Measurements from ENCODE around the gene ITPKA.

ITPKA gene

GRCh38 chr15:41501191-41501917, 7.7 kb downstream of the ITPKA start:
- H3K4me3 ChIP-seq (replicated peaks; ENCODE audit: insufficient read depth, low read length) = no peak overlapping the region
- no peak overlapping the region for H3K27ac ChIP-seq (replicated peaks)
- peaks cover 46% of the 10 kb centered on the region for H3K27me3 ChIP-seq (ENCODE audit: insufficient read depth, poor library complexity, severe bottlenecking)
- TF ChIP-seq, protein P1, sequence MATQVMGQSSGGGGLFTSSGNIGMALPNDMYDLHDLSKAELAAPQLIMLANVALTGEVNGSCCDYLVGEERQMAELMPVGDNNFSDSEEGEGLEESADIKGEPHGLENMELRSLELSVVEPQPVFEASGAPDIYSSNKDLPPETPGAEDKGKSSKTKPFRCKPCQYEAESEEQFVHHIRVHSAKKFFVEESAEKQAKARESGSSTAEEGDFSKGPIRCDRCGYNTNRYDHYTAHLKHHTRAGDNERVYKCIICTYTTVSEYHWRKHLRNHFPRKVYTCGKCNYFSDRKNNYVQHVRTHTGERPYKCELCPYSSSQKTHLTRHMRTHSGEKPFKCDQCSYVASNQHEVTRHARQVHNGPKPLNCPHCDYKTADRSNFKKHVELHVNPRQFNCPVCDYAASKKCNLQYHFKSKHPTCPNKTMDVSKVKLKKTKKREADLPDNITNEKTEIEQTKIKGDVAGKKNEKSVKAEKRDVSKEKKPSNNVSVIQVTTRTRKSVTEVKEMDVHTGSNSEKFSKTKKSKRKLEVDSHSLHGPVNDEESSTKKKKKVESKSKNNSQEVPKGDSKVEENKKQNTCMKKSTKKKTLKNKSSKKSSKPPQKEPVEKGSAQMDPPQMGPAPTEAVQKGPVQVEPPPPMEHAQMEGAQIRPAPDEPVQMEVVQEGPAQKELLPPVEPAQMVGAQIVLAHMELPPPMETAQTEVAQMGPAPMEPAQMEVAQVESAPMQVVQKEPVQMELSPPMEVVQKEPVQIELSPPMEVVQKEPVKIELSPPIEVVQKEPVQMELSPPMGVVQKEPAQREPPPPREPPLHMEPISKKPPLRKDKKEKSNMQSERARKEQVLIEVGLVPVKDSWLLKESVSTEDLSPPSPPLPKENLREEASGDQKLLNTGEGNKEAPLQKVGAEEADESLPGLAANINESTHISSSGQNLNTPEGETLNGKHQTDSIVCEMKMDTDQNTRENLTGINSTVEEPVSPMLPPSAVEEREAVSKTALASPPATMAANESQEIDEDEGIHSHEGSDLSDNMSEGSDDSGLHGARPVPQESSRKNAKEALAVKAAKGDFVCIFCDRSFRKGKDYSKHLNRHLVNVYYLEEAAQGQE (IDR thresholded peaks at IDR 0.05; ENCODE audit: insufficient replicate concordance, low read depth) = no peak
- TF ChIP-seq POLR2AphosphoS5 (IDR thresholded peaks at IDR 0.05; ENCODE audit: low read depth) (no peak), SPI1 (IDR thresholded peaks at IDR 0.05; ENCODE audit: borderline replicate concordance, low read depth) (no peak), GABPA (IDR thresholded peaks at IDR 0.05; ENCODE audit: low read depth) (no peak)
- TF ChIP-seq, protein P2, sequence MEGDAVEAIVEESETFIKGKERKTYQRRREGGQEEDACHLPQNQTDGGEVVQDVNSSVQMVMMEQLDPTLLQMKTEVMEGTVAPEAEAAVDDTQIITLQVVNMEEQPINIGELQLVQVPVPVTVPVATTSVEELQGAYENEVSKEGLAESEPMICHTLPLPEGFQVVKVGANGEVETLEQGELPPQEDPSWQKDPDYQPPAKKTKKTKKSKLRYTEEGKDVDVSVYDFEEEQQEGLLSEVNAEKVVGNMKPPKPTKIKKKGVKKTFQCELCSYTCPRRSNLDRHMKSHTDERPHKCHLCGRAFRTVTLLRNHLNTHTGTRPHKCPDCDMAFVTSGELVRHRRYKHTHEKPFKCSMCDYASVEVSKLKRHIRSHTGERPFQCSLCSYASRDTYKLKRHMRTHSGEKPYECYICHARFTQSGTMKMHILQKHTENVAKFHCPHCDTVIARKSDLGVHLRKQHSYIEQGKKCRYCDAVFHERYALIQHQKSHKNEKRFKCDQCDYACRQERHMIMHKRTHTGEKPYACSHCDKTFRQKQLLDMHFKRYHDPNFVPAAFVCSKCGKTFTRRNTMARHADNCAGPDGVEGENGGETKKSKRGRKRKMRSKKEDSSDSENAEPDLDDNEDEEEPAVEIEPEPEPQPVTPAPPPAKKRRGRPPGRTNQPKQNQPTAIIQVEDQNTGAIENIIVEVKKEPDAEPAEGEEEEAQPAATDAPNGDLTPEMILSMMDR (IDR thresholded peaks at IDR 0.05; ENCODE audit: insufficient read depth, low read length) = no peak
- no peak for DNase-seq (ENCODE audit: low read depth in 1 of 2, low spot score in 1 of 2)

DNA sequence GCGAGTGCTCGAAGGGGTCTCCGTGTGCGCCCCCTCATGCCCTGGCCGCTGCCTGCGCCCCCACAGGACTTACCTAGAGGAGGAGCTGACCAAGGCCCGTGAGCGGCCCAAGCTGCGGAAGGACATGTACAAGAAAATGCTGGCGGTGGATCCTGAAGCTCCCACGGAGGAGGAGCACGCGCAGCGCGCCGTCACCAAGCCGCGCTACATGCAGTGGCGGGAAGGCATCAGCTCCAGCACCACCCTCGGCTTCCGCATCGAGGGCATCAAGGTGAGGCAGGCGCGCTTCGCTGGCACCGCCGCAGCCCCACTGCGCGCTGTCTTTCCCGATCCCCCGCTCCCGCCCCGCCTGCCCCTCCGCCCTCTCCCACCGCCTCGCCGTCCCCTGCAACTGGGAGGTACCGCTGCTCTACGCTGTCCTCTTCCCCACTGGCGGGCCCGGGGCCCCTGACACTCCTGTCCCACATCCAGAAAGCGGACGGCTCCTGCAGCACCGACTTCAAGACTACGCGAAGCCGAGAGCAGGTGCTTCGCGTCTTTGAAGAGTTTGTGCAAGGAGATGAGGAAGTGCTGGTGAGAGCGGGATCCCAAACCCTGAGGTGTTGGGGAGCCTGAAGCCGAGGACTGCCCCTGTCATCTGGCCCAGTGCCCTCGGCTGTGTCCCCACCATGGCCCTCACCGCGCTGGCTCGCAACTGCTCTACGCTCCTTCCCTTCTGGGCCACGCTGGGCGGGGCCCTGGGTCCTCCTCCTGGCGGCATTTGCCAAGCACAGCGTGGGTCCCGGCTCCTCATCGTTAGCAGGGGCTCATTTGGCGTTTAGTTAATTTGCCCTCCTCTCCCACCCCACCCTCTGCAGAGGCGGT, 8.5 kb downstream of the ITPKA start:
- Histone ChIP-seq H3K27ac (replicated peaks) (no peak overlapping the region), H3K4me3 (replicated peaks; ENCODE audit: insufficient read depth, low read length) (peak overlapping the region; percentile 11), H3K27me3 (ENCODE audit: insufficient read depth, poor library complexity, severe bottlenecking) (peaks cover 38% of the 10 kb centered on the region)
- peak in 1 of 2 experiments; percentile 35 for DNase-seq (ENCODE audit: low read depth in 1 of 2, low spot score in 1 of 2)
- TF ChIP-seq, protein P2 (IDR thresholded peaks at IDR 0.05; ENCODE audit: insufficient read depth, low read length) = no peak
- no peak for TF ChIP-seq POLR2AphosphoS5 (IDR thresholded peaks at IDR 0.05; ENCODE audit: low read depth)
- TF ChIP-seq SPI1 (IDR thresholded peaks at IDR 0.05; ENCODE audit: borderline replicate concordance, low read depth) = peak; percentile 86
- no peak for TF ChIP-seq GABPA (IDR thresholded peaks at IDR 0.05; ENCODE audit: low read depth)
- TF ChIP-seq, protein P1 (IDR thresholded peaks at IDR 0.05; ENCODE audit: insufficient replicate concordance, low read depth) = no peak

GRCh38 chr15:41502795-41503668, 9.4 kb downstream of the ITPKA start:
- H3K27me3 ChIP-seq (ENCODE audit: insufficient read depth, poor library complexity, severe bottlenecking) = peaks cover 34% of the 10 kb centered on the region
- peak overlapping the region; percentile 11 for H3K4me3 ChIP-seq (replicated peaks; ENCODE audit: insufficient read depth, low read length)
- TF ChIP-seq, protein P1 (IDR thresholded peaks at IDR 0.05; ENCODE audit: insufficient replicate concordance, low read depth) = no peak
- TF ChIP-seq GABPA (IDR thresholded peaks at IDR 0.05; ENCODE audit: low read depth) (no peak), SPI1 (IDR thresholded peaks at IDR 0.05; ENCODE audit: borderline replicate concordance, low read depth) (no peak), POLR2AphosphoS5 (IDR thresholded peaks at IDR 0.05; ENCODE audit: low read depth) (no peak)
- TF ChIP-seq, protein P2 (IDR thresholded peaks at IDR 0.05; ENCODE audit: insufficient read depth, low read length) = no peak
- DNase-seq (ENCODE audit: low read depth in 1 of 2, low spot score in 1 of 2) = peak in 1 of 2 experiments; percentile 35
- no peak overlapping the region for H3K27ac ChIP-seq (replicated peaks)
